ENCODE data around the gene FBXL19.

DNA sequence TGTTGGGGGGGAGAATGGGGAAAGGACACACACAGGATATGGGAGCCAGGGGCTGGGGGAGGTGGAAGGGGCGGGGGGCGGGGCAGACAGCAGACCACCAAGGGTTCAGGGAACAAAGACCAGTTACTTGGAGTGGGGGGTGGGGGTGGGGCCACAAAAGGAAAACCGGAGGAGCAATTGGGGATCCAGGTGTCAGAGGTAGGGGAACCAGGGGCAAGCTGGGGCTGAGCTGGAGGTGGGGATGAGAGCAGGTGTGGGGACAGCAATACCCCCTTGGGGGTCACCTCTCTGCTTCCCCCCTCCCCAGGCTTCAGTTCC lies 24.1 kb downstream of the FBXL19 start:
- TF ChIP-seq, protein P1, sequence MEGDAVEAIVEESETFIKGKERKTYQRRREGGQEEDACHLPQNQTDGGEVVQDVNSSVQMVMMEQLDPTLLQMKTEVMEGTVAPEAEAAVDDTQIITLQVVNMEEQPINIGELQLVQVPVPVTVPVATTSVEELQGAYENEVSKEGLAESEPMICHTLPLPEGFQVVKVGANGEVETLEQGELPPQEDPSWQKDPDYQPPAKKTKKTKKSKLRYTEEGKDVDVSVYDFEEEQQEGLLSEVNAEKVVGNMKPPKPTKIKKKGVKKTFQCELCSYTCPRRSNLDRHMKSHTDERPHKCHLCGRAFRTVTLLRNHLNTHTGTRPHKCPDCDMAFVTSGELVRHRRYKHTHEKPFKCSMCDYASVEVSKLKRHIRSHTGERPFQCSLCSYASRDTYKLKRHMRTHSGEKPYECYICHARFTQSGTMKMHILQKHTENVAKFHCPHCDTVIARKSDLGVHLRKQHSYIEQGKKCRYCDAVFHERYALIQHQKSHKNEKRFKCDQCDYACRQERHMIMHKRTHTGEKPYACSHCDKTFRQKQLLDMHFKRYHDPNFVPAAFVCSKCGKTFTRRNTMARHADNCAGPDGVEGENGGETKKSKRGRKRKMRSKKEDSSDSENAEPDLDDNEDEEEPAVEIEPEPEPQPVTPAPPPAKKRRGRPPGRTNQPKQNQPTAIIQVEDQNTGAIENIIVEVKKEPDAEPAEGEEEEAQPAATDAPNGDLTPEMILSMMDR (IDR thresholded peaks at IDR 0.05), result no peak
- TF ChIP-seq EZH2 (IDR thresholded peaks at IDR 0.05; ENCODE audit: borderline replicate concordance, insufficient read depth, low read depth, low read length, poor library complexity, severe bottlenecking), result no peak

Measured in B cell (primary cell).